Measurements from ENCODE around the gene FAIM2.
"Not testable (repeated sequence)": the region's sequence is repeated elsewhere in the genome, so short reads cannot be mapped to it uniquely, and the experiment has no call there.

The FAIM2 gene

DNA sequence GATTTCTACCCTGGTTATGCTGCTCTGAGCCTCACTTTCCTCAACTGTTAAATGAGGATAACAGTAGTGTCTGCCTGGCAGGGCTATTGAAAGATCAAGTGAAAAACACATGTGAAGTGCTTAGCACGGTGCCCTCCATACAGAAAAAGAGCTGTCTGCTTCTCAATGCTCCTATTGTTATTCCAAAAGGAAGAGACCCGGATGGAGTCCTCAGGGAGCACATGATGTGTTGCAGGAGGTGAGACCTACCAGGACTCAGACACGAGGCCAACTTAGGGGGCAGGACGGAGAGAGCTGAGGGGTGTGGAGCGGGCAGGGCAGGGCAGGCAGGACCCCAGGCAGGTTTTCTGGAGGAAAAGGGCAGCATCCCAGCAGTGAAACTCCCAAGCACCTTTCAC, 8.9 kb downstream of the FAIM2 start:
- DNase-seq (ENCODE audit: low read depth), result no peak

DNA sequence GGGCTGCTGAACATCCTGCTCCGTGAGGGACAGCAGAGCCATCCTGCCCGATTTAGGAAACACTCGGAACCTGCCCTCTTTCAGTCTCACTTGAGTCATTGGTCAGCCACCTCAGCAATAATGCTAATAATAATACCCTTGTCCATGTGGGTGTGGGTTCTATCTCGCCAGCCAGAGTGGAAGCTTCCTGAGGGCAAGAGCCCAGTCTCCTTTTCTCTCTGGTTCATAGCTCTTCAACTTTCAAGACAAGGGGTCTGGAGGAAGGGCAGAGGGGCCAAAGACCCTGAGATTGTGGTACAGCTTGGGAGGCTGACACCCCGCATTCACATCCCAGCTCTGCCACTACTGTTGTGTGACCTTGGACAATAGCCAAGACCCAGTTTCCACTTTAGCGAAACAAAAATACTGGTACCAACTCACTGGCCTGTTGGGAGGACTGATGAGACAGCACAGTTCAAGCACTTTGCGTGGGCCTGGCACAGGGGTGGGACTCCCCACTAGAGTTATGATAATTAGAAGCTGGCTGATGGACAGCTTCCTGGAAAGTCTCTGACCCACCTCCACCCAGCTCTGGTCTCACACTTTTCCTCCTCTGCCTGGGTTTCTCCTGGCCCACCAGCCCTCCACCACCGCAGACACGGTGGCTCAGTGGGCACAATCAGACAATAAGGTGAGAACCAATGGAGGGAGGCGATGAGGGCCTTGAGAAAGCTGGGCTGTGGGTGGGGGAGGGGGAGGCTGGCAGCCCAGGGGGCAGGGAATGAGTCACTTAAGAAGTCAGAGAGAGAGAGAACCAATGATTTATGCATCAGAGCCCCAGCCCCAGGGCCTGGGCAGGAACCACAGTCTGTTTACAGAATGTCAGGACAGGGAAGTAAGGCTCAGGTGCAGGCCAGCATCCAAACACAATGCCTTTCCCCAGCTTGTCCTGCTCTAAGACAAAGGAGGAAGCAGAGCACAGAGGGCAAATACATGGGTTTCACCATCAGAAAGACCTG, 9.6 kb downstream of the FAIM2 start:
- no peak for DNase-seq (ENCODE audit: low read depth)

- no peak for DNase-seq (ENCODE audit: low read depth)
These were observed 10.9 kb downstream of the FAIM2 start for GRCh38 chr12:49892732-49893317.

DNA sequence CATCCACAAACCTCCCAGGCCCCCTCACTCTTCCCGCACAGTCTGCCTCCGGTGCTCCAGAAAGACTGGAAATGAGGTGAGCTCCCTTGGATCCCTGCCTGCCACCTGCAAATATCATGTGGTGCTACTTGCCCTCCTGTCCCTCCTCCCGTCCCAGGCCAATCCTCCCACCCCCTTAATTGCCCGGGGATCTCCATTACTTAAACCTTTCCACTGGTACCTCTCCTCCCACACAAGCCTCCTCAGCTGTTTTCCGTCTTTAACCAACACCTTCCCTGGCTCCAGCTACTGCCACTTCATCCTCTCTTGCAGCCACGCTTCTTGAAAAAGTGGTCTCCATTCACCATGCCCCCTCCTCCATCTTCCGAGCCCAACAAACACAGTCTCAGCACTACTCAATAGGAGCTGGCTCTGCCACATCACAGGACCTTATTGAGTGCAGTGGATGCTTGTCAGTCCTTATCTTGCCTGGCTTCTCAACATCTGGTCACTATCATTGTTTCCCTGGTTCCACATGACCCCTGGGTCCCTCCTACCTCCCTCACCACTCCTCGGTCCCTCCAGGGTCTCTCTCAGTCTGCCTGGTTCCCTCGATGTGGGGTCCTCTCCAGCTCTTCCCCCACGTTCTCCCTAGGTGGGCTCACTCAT, 11.5 kb downstream of the FAIM2 start:
- no peak for DNase-seq (ENCODE audit: low read depth)

GRCh38 chr12:49891476-49891875, 12.2 kb downstream of the FAIM2 start:
- no peak for DNase-seq (ENCODE audit: low read depth)

GRCh38 chr12:49891012-49891411, 12.7 kb downstream of the FAIM2 start:
- no peak for DNase-seq (ENCODE audit: low read depth)

DNA sequence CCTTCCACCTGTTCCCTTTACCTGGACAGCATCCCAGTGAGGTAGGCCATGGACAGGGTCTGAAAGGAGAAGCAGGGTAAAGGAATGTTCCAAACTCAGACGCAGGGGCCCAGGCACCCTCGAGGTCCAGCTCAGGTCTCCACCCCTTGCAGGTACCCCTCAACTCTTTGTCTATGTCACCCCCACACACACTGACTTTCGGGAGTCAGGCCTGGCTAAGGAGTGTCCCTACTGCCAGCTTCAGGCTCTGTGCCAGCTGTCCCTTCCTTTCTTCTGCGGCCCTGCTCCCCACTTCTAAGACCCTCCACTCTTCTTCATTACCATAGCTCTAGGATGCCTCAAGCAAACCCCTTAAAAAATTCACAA, 13.6 kb downstream of the FAIM2 start:
- no peak for DNase-seq (ENCODE audit: low read depth)

DNA sequence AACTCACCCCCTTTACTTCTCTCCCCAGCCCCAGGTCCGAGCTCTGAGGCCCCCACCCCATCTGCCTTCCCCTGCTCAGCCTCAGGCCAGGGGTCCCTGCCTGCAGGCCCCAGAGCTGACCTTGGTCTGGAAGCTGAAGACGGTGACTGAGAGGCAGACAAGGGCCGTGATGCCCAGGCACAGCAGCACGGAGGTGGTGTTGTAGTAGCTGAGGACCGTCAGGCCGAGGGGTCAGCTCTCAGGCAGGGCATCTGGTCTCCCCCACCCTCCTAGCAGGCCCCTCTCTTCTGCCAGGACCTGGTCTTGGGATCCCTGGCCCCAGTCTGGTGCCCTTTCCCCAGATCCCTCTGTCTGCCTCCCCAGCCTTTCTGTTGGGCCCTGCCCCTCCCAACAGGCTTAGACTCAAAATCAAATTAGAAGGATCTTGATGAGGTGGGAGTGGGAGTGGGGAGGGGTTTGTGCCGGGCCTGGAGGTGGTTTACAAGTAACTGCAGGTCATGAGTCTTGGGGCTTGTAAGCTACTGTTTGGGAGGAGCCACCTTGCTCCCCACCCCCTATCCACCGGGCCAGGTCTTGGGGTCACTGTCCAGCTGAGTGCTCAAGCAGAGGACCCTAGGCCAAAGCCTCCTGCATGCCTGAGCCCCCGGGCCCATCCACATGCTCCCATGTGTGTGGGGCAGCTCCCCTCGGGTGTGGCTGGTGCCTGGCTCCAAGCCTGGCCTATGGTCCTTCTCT, 14.2 kb downstream of the FAIM2 start:
- DNase-seq (ENCODE audit: low read depth), result no peak

DNA sequence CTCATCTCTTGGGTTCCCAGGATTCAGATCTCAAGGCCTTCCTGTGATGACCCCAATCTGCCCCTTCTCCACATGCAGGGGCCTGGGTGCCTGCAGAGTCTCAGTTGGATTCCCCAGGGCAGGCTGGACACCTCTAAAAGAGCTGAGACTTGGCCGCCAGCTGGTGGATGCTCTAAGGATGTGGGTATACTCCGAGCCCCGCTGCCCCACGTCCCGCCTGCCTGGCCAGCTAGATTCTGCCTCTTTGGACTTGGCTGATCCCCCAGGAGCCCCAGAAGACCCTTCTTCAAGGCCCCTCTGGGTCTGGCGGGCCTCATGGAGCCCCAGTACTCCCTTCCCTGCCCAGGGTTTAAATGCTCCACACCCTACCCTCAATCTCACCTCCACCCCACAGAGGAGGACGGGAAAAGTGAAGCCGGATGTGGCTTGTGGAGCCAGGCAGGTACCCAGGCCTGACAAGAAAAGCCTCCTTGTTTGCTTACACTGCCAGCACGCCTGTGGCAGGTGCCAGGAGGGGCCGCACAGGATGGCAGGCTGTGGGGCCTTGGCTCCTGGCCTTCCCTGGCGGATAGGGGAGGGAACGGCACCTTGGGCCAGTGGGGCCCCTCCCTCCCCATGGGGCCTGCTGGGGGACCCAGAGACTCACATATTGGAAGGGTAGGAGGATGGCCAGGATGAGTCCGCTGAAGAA, 15.1 kb downstream of the FAIM2 start:
- DNase-seq (ENCODE audit: low read depth), result no peak

DNA sequence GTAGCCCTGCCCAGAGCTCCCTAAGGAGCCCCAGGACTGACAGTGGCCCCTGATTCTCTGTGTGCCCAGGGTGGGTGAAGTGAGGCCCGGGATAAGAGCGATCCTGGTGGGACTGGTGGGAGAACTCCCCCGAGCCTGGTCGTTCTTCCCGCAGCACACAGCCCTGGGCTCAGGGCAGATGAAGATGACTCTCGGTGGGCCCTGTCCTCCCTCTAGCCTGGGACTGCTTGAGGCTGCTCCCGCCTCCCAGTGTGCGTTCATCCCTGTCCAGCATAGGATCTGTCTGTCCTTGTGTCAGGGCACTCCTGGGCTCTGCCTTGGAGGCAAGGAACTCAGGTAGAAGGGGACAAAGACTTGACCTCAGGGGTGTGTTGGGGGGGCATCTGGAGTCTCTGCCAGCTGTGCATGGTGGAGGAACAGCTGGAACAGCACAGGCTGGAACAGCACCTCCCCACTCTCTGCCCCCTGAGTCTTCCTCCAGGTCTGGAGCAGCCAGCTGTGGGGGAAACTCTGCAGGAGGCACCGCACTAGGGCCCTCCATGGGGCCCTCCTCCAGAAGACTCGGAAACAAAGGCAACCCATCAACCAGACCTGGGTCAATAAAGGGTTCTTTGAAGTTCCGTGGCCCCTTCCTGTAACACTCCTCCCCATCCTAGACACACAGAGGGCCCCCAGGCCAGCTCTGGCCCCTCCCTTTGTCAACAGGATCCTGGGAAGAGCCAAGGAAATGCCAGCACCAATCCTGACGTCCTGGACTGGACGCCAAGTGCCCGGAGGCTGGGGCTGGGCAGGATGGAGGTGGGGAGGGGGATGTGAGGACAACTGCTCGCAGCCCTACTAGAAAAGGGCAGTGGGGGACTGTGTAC, 15.9 kb downstream of the FAIM2 start:
- no peak for DNase-seq (ENCODE audit: low read depth)

- no peak for DNase-seq (ENCODE audit: low read depth)
These were observed 16.6 kb downstream of the FAIM2 start for GRCh38 chr12:49887091-49887490.

DNA sequence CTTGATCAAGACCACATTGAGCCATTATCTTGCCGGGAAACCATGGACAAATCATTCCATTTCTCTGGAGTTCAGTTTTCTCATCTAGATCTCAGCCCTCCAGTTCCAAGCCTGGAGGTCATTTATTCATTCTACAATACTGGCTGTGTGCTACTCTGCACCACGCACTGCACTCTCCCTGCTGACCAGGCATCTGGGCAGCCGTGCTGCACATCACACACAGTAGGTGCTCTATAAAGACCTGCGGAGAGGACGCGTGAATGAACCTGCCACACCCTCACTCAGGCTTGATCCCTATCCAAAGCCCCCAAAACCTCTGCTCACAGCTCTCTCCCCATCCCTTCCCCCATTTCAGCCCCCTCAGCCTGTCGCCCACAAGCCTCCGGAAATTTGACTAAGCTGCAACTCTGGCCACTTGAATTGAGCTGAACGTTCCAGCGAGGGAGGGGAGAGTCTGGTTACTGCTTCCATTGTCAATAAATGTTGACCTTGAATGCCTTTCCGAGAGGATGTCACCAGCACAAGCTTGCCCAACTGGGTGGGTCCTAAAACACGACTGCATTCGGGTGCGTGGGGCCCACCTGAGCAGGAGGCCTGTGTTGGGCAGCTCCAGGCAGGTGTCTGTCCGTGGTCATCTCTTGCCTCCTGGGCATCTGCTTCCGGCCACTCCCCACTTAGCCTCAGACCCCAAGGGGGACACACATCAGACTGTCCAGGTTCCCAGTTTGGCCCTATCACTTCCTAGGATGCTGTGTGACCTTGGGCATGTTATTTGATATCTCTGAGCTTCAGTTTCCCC, 17.8 kb downstream of the FAIM2 start:
- no peak for DNase-seq (ENCODE audit: low read depth)

DNA sequence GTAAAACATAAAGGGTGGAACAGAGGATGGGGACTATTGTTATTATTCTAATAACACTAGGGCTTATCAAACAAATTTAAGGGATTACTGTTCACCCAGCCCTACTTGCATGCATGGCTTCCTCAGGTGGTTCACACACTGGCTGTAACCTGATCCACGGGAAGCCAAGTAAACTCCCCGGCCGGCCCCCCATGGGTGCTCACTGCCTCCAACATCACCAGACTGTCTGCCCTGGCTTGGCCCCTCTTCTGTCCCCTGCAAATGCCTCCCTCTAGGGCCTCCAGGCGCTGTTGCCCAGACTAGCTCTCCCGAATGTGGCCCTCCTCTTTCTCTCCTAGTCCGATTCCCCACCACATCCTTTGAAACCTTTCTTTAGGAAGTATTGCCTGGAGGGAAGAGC, 18.6 kb downstream of the FAIM2 start:
- no peak for DNase-seq (ENCODE audit: low read depth)

DNA sequence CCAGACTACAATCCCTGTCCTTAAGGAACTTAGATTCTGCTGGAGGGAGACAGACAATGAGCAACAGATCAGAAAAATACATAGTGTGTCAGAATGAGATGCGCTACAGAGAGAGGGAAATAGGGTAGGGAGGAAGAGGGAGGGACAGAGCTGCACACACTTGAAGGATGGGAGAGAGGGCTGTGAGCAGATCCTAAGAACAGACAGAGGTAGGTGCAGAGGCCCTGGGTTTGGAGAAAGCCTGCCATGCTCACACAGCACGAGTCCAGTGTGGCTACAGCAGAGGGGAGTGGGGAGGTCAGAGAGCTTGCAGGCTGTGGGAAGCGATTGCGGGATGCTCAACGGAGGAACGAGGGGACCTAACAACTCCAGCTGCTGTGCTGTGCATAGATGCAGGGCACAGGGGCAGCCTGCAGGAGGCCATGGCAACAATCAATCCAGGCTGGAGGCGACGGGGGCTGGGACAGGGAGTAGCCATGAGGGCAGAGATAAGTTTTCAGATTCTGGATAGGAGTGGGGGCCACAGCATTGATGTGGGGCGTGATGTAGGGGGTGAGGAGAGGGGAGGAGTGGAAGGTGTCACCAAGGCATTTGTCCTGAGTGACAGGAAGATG, 20.7 kb downstream of the FAIM2 start:
- no peak for DNase-seq (ENCODE audit: low read depth)

- DNase-seq (ENCODE audit: low read depth), result no peak
These were observed 21.4 kb downstream of the FAIM2 start for GRCh38 chr12:49882248-49882850.

DNA sequence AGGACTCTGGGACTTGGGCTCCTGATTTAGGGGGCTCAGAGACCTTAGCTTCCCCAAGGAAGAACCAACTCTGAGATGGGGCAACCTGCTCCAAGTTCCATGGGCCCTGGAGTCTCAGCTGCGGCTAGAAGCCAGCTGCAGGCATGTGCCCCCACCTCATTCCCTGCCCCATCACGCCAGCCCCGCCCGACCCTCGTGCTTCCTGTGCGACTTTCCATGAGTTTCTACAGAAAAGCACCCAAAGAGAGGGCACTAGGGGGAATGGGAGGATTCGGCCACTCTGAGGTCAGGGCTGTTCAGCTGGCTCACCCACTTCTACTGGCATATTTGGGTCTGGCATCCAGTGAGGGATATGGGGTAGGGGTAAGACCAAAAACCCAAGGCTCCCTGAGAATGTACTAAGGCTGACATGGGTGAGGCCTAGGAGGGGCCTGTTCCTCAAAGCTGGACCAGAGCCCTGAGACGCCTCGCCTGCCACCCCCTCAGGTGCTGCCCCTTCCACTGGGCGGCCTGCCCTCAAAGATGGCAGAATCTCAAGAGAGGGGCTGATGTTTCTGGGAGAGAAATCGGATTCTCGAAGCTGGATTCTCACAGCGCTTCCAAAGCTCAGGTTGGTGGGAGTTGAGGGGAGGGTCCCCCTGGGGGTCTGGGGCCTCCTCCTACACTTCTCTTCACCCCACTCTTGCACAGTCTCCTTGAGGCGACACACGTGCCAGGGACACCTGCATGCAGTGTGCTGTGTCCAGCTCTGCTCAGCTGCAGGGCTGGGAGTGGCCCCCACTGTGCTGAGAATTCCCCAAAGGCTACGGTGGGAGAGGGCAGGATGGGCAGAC, 22.1 kb downstream of the FAIM2 start:
- no peak for DNase-seq (ENCODE audit: low read depth)

- no peak for DNase-seq (ENCODE audit: low read depth)
These were observed 22.8 kb downstream of the FAIM2 start for GRCh38 chr12:49880756-49881414.

DNA sequence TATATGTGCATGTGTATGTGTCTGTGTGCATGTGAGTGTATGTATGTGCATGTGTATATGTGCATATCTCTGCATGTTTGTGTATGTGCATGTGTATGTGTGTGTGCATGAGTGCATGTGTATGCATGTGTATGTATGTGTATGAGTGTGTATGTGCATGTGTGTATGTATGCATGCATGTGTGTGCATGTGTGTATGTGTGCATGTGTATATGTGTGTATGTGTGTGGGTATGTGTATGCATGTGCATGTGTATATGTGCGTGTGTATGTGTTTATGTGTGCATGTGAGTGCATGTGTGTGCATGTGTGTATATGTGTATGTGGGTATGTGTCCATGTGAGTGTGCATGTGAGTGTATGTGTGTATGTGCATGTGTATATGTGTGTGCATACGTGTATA, 24.6 kb downstream of the FAIM2 start:
- DNase-seq (ENCODE audit: low read depth), result not testable (repeated sequence)

All from stimulated activated CD8-positive, alpha-beta memory T cell treated with anti-CD3 and anti-CD28 coated beads, Interleukin-15, amount 100 ng/mL, for 1 hour (primary cell).